PC-3 (cell line): ENCODE data around the gene CRTC3. TPM values are rescaled to one million over a fixed set of nuclear protein-coding genes. Genes with fewer than 3 reads are reported as not detected.

ENCODE experiments used
- ATAC-seq: fragments of 200-7000 bp; cut with Tn5 transposase; 2 replicates; pipeline ENCODE4 v1.9.1; 2020; ENCODE audit warnings: mild to moderate bottlenecking, moderate library complexity
- BruUV-seq: library from RNA; stranded (reverse); fragments of 400-500 nt; replicated peaks from 2 replicates; lab custom pipeline; 2021; lab: Mats Ljungman, UMichigan
- CTCF ChIA-PET: fragments of 300-600 bp; sonication (Branson Sonifier 250); formaldehyde crosslinking; loops from one replicate; lab custom pipeline; 2022; ENCODE audit warnings: antibody characterized with exemption; lab: Charles Lee
- POLR2A ChIA-PET: fragments of 300-600 bp; sonication (Branson Sonifier 250); formaldehyde crosslinking; loops from one replicate; lab custom pipeline; 2022; ENCODE audit warnings: antibody characterized with exemption; ENCODE audit not compliant: unreplicated experiment; lab: Charles Lee
- DNase-seq: peaks from one replicate; pipeline ENCODE4 v3.0.0-alpha.2; 2015
- H2AFZ ChIP-seq: fragments of 300-600 bp; sonication (generic); 2 replicates; pipeline ENCODE4 v1.6.0; 2016; ENCODE audit warnings: antibody characterized with exemption, low read length
- H3F3A ChIP-seq: fragments of 300-600 bp; sonication (generic); one replicate; pipeline ENCODE4 v1.6.0; 2017; ENCODE audit warnings: antibody characterized with exemption, low read length, control low read depth, mild to moderate bottlenecking; ENCODE audit not compliant: unreplicated experiment
- H3K27ac ChIP-seq: fragments of 300-600 bp; sonication (generic); 2 replicates; pipeline ENCODE4 v1.5.1; 2016; ENCODE audit warnings: mild to moderate bottlenecking, low read length
- H3K27me3 ChIP-seq: fragments of 300-600 bp; sonication (generic); 2 replicates; pipeline ENCODE4 v1.6.1; 2016; ENCODE audit warnings: low read length, mixed read lengths
- H3K36me3 ChIP-seq: fragments of 300-600 bp; sonication (generic); 2 replicates; pipeline ENCODE4 v1.6.1; 2016; ENCODE audit warnings: low read depth, mixed run types, low read length, mixed read lengths
- H3K4me1 ChIP-seq: fragments of 300-600 bp; sonication (generic); 2 replicates; pipeline ENCODE4 v1.5.1; 2016; ENCODE audit warnings: low read length; ENCODE audit not compliant: insufficient read depth
- H3K4me2 ChIP-seq: fragments of 300-600 bp; sonication (generic); 2 replicates; pipeline ENCODE4 v1.6.0; 2016; ENCODE audit warnings: low read length
- H3K4me3 ChIP-seq: fragments of 300-600 bp; sonication (generic); 2 replicates; pipeline ENCODE4 v1.5.1; 2016; ENCODE audit warnings: mild to moderate bottlenecking, low read length, mixed read lengths
- H3K79me2 ChIP-seq: fragments of 300-600 bp; sonication (generic); 2 replicates; pipeline ENCODE4 v1.6.1; 2017; ENCODE audit warnings: low read length, mixed read lengths
- H3K9ac ChIP-seq: fragments of 300-600 bp; sonication (generic); 2 replicates; pipeline ENCODE4 v1.6.0; 2016; ENCODE audit warnings: mild to moderate bottlenecking, low read length
- H3K9me2 ChIP-seq: fragments of 300-600 bp; sonication (generic); replicated peaks from 2 replicates; pipeline ENCODE4 v1.6.1; 2016; ENCODE audit warnings: mixed run types, low read length, mixed read lengths
- H3K9me3 ChIP-seq: fragments of 300-600 bp; sonication (generic); 2 replicates; pipeline ENCODE4 v1.6.1; 2016; ENCODE audit warnings: low read length, mixed read lengths
- H4K20me1 ChIP-seq: fragments of 300-600 bp; sonication (generic); 2 replicates; pipeline ENCODE4 v1.6.1; 2016; ENCODE audit warnings: low read length, mixed read lengths
- EZH2 ChIP-seq: fragments of 300-600 bp; sonication (generic); IDR thresholded peaks from one replicate; pipeline ENCODE4 v1.6.1; 2017; ENCODE audit warnings: antibody characterized with exemption, mild to moderate bottlenecking, low read length; ENCODE audit not compliant: unreplicated experiment
- EZH2phosphoT487 ChIP-seq: fragments of 300-600 bp; sonication (generic); IDR thresholded peaks from 2 replicates; pipeline ENCODE4 v1.6.1; 2018; ENCODE audit warnings: mild to moderate bottlenecking, antibody characterized with exemption, low read length, borderline replicate concordance
- intact Hi-C: fragments of 100-400 bp; cut with micrococcal nuclease; formaldehyde crosslinking; loops from 2 replicates; pipeline ENCODE4 v1.9.0; 2023
- total RNA-seq: library from RNA; depleted of rRNA; stranded (reverse); fragments of >200 nt; gene quantifications from 2 replicates; pipeline ENCODE4 v1.2.3, GENCODE V29; 2014
- TF ChIP-seq, protein P1 (sequence below): fragments of 300-600 bp; sonication (generic); conservative IDR thresholded peaks from 2 replicates; pipeline ENCODE4 v1.5.1; 2017; ENCODE audit warnings: antibody characterized with exemption, low read depth, mild to moderate bottlenecking, low read length

The CRTC3 gene
- total RNA-seq, 1 experiment from 2014 or later: 12.4 TPM

GRCh38 chr15:90565866-90566265 is 36.1 kb downstream of the CRTC3 start:
- BruUV-seq: no TSS peak

GRCh38 chr15:90570643-90571042 is 40.9 kb downstream of the CRTC3 start:
- ATAC-seq (peak; percentile 32), DNase-seq (no peak)
- peak overlapping the region; percentile 55 for H3K4me2 ChIP-seq
- H4K20me1 ChIP-seq: no peaks in the 10 kb centered on the region
- H3K4me1 ChIP-seq: peaks cover 17% of the 10 kb centered on the region
- H3K79me2 ChIP-seq: 0 out of 2 replicates have a peak, but pooled peaks cover 4% of the 10 kb centered on the region
- H3K4me3 ChIP-seq: peak overlapping the region; percentile 26; the same call in 1 of the 2 replicates
- H3K27ac ChIP-seq: peak overlapping the region; percentile 69
- no TSS peak for BruUV-seq
- no peaks in the 10 kb centered on the region for H3K36me3 ChIP-seq
- no peaks in the 10 kb centered on the region for H3K27me3 ChIP-seq
- no peak for TF ChIP-seq EZH2
- no peak for TF ChIP-seq EZH2phosphoT487
- TF ChIP-seq, protein P1, sequence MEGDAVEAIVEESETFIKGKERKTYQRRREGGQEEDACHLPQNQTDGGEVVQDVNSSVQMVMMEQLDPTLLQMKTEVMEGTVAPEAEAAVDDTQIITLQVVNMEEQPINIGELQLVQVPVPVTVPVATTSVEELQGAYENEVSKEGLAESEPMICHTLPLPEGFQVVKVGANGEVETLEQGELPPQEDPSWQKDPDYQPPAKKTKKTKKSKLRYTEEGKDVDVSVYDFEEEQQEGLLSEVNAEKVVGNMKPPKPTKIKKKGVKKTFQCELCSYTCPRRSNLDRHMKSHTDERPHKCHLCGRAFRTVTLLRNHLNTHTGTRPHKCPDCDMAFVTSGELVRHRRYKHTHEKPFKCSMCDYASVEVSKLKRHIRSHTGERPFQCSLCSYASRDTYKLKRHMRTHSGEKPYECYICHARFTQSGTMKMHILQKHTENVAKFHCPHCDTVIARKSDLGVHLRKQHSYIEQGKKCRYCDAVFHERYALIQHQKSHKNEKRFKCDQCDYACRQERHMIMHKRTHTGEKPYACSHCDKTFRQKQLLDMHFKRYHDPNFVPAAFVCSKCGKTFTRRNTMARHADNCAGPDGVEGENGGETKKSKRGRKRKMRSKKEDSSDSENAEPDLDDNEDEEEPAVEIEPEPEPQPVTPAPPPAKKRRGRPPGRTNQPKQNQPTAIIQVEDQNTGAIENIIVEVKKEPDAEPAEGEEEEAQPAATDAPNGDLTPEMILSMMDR: no peak
- no peaks in the 10 kb centered on the region for H3K9me3 ChIP-seq
- intact Hi-C loops: no loop called here
- H2AFZ ChIP-seq: peak overlapping the region; percentile 30; the same call in 1 of the 2 replicates
- peaks cover 4% of the 10 kb centered on the region for H3F3A ChIP-seq
- no peaks in the 10 kb centered on the region for H3K9me2 ChIP-seq
- CTCF ChIA-PET: no interaction called here
- POLR2A ChIA-PET: no interaction called here
- peak overlapping the region; percentile 21; the same call in 1 of the 2 replicates for H3K9ac ChIP-seq

More at GRCh38 chr15:90565866-90566265, 36.1 kb downstream of the CRTC3 start:
- Histone ChIP-seq H3K27me3 (no peaks in the 10 kb centered on the region), H3K27ac (no peak overlapping the region), H3K9me3 (no peaks in the 10 kb centered on the region), H3K4me1 (peaks cover 8% of the 10 kb centered on the region), H3K9me2 (no peaks in the 10 kb centered on the region), H3K9ac (no peak overlapping the region), H3K36me3 (no peaks in the 10 kb centered on the region), H4K20me1 (no peaks in the 10 kb centered on the region), H3F3A (no peaks in the 10 kb centered on the region), H3K4me2 (no peak overlapping the region), H2AFZ (no peak overlapping the region), H3K79me2 (no peaks in the 10 kb centered on the region), H3K4me3 (no peak overlapping the region)
- DNase-seq (no peak), ATAC-seq (no peak)
- CTCF ChIA-PET: no interaction called here
- POLR2A ChIA-PET: no interaction called here
- intact Hi-C loops: no loop called here
- TF ChIP-seq, protein P1: no peak
- TF ChIP-seq EZH2 (no peak), EZH2phosphoT487 (no peak)

DNA sequence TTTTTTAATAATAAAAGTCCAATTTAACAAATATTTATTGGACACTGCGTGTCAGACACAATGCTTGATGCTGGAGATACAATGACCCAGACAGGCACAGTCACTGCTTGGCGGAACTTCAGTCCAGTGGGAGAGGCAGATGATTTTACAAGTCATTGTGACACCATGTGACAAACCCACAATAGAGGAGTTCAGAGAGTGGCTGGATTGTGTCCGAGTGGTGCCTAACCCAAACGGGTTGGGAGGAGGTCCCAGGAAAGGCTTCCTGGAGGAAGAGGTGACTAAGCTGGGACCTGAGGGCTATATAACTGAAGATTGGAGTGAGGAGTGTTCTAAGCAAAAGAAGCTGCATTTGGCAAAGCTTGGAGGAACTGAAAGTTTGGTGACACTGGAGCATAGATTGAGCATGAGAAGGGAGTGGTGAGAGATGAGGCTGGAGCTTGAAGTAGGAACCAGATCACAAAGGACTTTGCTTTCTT is 41.4 kb downstream of the CRTC3 start:
- peaks cover 4% of the 10 kb centered on the region for H3F3A ChIP-seq
- H3K9ac ChIP-seq: 0 out of 2 replicates have a peak overlapping the region, but pooled peaks have one; percentile 21
- intact Hi-C loops: no loop called here
- DNase-seq: peak; percentile 91
- peaks cover 17% of the 10 kb centered on the region for H3K4me1 ChIP-seq
- no peaks in the 10 kb centered on the region for H3K36me3 ChIP-seq
- H2AFZ ChIP-seq: peak overlapping the region; percentile 30; the same call in 1 of the 2 replicates
- no TSS peak for BruUV-seq
- H3K4me3 ChIP-seq: peak overlapping the region; percentile 26; the same call in 1 of the 2 replicates
- H3K27ac ChIP-seq: peak overlapping the region; percentile 69
- no peaks in the 10 kb centered on the region for H3K9me3 ChIP-seq
- H3K9me2 ChIP-seq: no peaks in the 10 kb centered on the region
- H4K20me1 ChIP-seq: no peaks in the 10 kb centered on the region
- H3K4me2 ChIP-seq: peak overlapping the region; percentile 55
- H3K27me3 ChIP-seq: no peaks in the 10 kb centered on the region
- TF ChIP-seq, protein P1: no peak
- TF ChIP-seq EZH2 (no peak), EZH2phosphoT487 (no peak)
- peak; percentile 97 for ATAC-seq
- ChIA-PET POLR2A (interaction anchor here (0.5 kb wide), 1 partner anchor 42 kb away, joined by 3 read pairs; no protein-coding TSS in a partner anchor), CTCF (no interaction called here)
- H3K79me2 ChIP-seq: 0 out of 2 replicates have a peak, but pooled peaks cover 4% of the 10 kb centered on the region
